Measurements from ENCODE around the gene RFX3.
A peak's percentile ranks its signal among the peaks of the same experiment; 100 is the strongest.

The RFX3 gene

DNA sequence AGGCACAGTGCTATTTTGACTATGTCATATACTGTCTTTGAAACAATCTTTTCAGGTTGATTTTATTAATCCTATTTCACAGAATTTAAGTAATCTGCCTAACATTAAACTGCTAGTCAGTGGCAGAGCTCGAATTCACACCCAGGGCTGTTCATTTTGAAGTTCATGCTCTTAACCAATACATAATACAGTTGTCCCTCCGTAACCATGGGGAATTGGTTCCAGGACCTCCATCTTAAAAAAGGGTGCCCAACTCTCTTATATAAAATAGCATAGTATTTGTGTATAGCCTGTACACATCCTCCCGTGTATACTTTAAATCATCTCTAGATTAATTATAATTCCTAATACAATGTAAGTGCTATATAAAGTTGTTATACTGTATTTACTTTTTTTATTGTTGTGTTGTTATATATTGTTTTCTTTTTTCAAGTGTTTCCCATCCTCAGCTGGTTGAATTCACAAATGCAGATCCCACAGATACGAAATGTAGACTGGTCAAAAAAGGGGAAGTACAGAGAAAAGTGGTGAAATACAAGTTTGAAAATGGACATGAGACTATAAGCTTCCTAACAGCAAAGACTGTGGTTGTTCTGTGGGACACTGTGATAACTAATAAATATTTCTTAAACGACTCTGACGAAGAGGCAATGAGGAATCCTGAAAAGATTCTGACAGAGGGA, 18.3 kb downstream of the RFX3 start:
- peak; percentile 50 for DNase-seq (ENCODE audit: low read depth)
- TF ChIP-seq, protein P1, sequence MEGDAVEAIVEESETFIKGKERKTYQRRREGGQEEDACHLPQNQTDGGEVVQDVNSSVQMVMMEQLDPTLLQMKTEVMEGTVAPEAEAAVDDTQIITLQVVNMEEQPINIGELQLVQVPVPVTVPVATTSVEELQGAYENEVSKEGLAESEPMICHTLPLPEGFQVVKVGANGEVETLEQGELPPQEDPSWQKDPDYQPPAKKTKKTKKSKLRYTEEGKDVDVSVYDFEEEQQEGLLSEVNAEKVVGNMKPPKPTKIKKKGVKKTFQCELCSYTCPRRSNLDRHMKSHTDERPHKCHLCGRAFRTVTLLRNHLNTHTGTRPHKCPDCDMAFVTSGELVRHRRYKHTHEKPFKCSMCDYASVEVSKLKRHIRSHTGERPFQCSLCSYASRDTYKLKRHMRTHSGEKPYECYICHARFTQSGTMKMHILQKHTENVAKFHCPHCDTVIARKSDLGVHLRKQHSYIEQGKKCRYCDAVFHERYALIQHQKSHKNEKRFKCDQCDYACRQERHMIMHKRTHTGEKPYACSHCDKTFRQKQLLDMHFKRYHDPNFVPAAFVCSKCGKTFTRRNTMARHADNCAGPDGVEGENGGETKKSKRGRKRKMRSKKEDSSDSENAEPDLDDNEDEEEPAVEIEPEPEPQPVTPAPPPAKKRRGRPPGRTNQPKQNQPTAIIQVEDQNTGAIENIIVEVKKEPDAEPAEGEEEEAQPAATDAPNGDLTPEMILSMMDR (IDR thresholded peaks at IDR 0.05; ENCODE audit: insufficient read depth, low read depth, low read length, missing control alignments) = no peak
- H3K4me3 ChIP-seq (ENCODE audit: low read depth, low read length) = peak overlapping the region; percentile 47

DNA sequence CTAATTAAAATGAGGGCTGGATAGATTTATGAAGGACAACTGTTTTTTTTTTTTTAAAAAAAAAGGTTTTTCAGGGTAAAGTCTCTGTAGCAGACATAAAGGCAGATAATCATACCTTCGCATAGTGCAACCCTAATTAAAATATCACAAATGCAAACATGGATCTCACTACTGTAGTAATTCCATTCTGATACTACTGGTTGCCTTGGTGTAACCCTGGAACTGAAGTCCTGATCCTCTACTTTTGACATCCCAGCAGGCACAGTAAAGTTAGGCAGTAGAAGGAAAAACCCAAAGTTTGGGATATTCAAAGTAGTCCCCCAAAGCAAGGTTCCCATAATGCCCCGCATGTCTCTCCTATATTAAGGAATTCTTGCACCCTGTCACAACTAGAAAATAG, 19.6 kb downstream of the RFX3 start:
- H3K4me3 ChIP-seq (ENCODE audit: low read depth, low read length) = no peak overlapping the region
- TF ChIP-seq, protein P1 (IDR thresholded peaks at IDR 0.05; ENCODE audit: insufficient read depth, low read depth, low read length, missing control alignments) = no peak
- DNase-seq (ENCODE audit: low read depth) = no peak

DNA sequence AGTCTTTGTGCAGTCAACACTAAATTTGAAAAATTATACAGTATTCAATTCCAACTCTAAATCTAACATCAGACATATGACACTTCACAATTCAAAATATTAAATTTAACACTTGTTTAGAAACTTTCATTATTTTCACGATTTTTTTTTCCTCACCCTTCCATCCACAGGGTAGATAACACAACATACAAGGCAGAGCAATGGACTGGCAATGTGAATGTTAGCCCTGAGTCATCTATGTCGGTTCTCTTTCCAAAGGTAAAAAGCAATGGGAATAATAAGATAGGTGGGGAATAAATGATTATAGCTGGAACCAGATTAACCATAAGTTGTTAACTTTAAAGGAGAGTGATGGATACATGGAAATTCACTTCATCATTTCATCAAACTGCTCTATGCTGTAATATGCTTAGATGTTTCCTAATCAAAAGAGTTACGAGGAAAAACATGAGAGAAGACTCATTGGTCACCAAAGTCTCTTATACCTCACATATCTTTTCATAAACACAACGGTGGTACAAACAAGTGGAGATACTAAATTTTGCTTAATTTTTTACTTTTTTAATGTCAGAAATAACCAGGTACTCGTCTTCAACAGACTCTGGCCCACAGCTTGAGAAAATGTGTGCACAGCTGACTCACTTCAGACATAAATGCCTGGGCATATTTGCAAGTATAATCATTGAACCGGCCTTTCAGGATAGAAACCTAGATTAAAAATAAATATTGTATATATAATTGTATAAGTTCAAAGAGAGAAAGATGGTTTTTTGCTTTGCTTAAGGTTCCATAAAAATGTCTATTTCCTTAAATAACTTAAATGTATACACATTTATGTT, 23.0 kb downstream of the RFX3 start:
- TF ChIP-seq, protein P1 (IDR thresholded peaks at IDR 0.05; ENCODE audit: insufficient read depth, low read depth, low read length, missing control alignments) = no peak
- no peak overlapping the region for H3K4me3 ChIP-seq (ENCODE audit: low read depth, low read length)
- no peak for DNase-seq (ENCODE audit: low read depth)

DNA sequence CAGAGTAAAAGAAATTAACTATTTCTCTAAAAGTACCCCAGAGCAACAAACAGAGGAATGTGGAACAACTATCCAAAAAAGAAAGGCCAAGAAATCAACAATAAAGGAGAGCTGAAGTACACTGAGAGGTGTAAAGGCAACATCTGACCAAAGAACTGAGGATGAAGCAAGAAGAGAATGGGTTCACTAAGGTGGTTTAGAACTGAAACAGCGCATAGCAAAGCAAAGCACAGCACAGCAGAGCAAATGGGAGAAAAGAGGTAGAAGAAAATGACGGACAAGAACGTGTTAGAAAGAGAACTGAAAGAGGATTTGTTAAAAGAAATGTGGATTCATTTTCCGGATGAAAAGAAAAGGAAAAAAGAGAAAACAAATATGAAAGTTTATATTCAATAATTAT, 25.8 kb downstream of the RFX3 start:
- peak; percentile 36 for DNase-seq (ENCODE audit: low read depth)
- TF ChIP-seq, protein P1 (IDR thresholded peaks at IDR 0.05; ENCODE audit: insufficient read depth, low read depth, low read length, missing control alignments) = no peak
- peak overlapping the region; percentile 7; the same call in 1 of the 2 replicates for H3K4me3 ChIP-seq (ENCODE audit: low read depth, low read length)

DNA sequence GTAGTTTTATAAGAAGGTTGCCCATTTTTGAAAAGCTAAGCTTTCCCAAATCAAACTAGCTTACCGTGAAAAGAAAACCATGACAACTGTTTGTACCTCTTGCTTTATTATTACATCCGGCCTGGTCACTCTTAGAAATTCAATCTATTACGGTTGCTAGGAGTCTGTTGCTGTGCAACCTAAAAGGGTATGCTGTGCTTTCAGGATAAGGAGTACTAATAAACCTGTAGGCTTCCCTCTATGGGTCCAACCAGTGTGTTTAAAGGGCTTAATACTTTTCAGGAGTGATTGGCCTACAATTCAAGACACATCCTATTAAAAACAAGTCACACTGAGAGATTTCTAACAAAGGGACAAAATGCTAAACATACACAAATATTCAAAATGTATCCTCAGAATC, 27.1 kb downstream of the RFX3 start:
- H3K4me3 ChIP-seq (ENCODE audit: low read depth, low read length) = no peak overlapping the region
- TF ChIP-seq, protein P1 (IDR thresholded peaks at IDR 0.05; ENCODE audit: insufficient read depth, low read depth, low read length, missing control alignments) = no peak
- DNase-seq (ENCODE audit: low read depth) = no peak

DNA sequence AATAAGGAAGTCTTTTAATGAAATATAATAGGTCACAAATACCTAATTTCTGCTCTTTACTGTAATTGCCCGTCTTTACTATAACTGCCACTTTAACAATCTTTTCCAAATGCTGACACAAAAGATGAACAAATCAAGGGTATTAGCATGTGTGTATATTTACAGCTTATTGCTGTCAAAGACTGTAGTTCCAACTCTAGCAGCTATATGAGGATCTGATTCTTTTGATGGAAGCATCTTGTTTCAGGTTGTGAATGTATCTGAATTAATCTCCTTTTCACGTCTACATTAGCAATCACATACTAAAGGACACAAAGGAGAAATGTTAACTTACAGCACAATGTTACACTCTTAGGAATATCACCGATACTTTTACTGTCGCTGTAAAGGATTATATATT, 27.9 kb downstream of the RFX3 start:
- DNase-seq (ENCODE audit: low read depth) = no peak
- H3K4me3 ChIP-seq (ENCODE audit: low read depth, low read length) = no peak overlapping the region
- TF ChIP-seq, protein P1 (IDR thresholded peaks at IDR 0.05; ENCODE audit: insufficient read depth, low read depth, low read length, missing control alignments) = no peak
